GM12891 (cell line): ENCODE measurements around the gene OR10H5.
"Not testable (repeated sequence)": the region's sequence is repeated elsewhere in the genome, so short reads cannot be mapped to it uniquely, and the experiment has no call there.

Experiments used
- DNase-seq: peaks from one replicate; pipeline ENCODE4 v3.0.0; 2011; ENCODE audit warnings: low spot score; ENCODE audit not compliant: insufficient read length
- FAIRE-seq: peaks from 2 replicates; lab custom pipeline; 2011; peaks lifted over from hg19 to GRCh38; lab: Jason Lieb, UNC
- PAX5 ChIP-seq: IDR thresholded peaks from 2 replicates; pipeline ENCODE4 v1.6.1; 2011; ENCODE audit warnings: low read length, moderate library complexity, mild to moderate bottlenecking; ENCODE audit not compliant: insufficient read depth, severe bottlenecking
- POLR2A ChIP-seq: IDR thresholded peaks from 2 replicates; pipeline ENCODE4 v1.6.1; 2011; ENCODE audit warnings: low read depth, low read length, control low read depth
- POLR2AphosphoS5 ChIP-seq: IDR thresholded peaks from 2 replicates; pipeline ENCODE4 v1.6.1; 2011; ENCODE audit warnings: low read depth, low read length, control low read depth
- POU2F2 ChIP-seq: IDR thresholded peaks from 2 replicates; pipeline ENCODE4 v1.6.1; 2011; ENCODE audit warnings: low read depth, mild to moderate bottlenecking, control low read depth, low read length, moderate library complexity
- SPI1 ChIP-seq: IDR thresholded peaks from 2 replicates; pipeline ENCODE4 v1.6.1; 2011; ENCODE audit warnings: low read depth, low read length, control low read depth
- TAF1 ChIP-seq: IDR thresholded peaks from 2 replicates; pipeline ENCODE4 v1.6.1; 2011; ENCODE audit warnings: low read depth, low read length, control low read depth

The OR10H5 gene

GRCh38 chr19:15776991-15777970 is 10.2 kb upstream of the OR10H5 start:
- no peak for TF ChIP-seq PAX5
- TF ChIP-seq POU2F2 = no peak
- TF ChIP-seq POLR2AphosphoS5 = no peak
- TF ChIP-seq TAF1 = no peak
- TF ChIP-seq SPI1 = no peak
- TF ChIP-seq POLR2A = no peak

GRCh38 chr19:15779756-15780476 is 7.5 kb upstream of the OR10H5 start:
- TF ChIP-seq TAF1 = no peak
- no peak for TF ChIP-seq SPI1
- no peak for TF ChIP-seq POLR2AphosphoS5
- TF ChIP-seq POLR2A = no peak
- TF ChIP-seq PAX5 = no peak
- no peak for TF ChIP-seq POU2F2
- DNase-seq (no peak), FAIRE-seq (no peak)

More at GRCh38 chr19:15776991-15777970, 10.2 kb upstream of the OR10H5 start:
- FAIRE-seq (no peak), DNase-seq (no peak)

GRCh38 chr19:15780610-15781418 is 6.6 kb upstream of the OR10H5 start:
- DNase-seq (no peak), FAIRE-seq (no peak)
- TF ChIP-seq POLR2AphosphoS5 (no peak), TAF1 (no peak)

- TF ChIP-seq PAX5 = no peak
- no peak for TF ChIP-seq TAF1
- TF ChIP-seq POLR2AphosphoS5 = no peak
- no peak for TF ChIP-seq POU2F2
- TF ChIP-seq POLR2A = no peak
- no peak for TF ChIP-seq SPI1
- FAIRE-seq (no peak), DNase-seq (no peak)
These were observed 5.8 kb upstream of the OR10H5 start for GRCh38 chr19:15781661-15782060.

DNA sequence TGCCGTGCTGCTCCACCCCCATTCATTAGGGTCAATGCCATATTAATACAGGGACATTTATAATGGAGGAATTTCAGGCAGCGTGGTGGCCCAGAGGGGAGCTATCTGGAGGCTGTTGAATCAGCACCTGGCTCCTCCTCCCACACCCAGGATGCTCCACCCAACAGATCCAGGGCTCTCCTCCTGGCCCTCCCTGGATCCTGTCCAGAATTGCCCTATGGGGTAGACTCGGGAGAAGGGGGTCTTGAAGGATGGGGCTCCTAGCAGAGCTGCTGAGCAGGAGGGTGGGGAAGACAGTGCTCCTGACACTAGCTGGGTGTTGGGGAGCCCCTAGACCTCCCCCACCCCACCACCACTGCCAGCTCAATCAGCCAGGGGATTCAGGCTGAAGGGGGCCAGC is 5.2 kb upstream of the OR10H5 start:
- FAIRE-seq (no peak), DNase-seq (no peak)
- TF ChIP-seq TAF1 = no peak
- TF ChIP-seq PAX5 = no peak
- no peak for TF ChIP-seq POLR2A
- TF ChIP-seq SPI1 = no peak
- TF ChIP-seq POLR2AphosphoS5 = no peak
- TF ChIP-seq POU2F2 = no peak

GRCh38 chr19:15782896-15783295 is 4.6 kb upstream of the OR10H5 start:
- not testable (repeated sequence) for DNase-seq

DNA sequence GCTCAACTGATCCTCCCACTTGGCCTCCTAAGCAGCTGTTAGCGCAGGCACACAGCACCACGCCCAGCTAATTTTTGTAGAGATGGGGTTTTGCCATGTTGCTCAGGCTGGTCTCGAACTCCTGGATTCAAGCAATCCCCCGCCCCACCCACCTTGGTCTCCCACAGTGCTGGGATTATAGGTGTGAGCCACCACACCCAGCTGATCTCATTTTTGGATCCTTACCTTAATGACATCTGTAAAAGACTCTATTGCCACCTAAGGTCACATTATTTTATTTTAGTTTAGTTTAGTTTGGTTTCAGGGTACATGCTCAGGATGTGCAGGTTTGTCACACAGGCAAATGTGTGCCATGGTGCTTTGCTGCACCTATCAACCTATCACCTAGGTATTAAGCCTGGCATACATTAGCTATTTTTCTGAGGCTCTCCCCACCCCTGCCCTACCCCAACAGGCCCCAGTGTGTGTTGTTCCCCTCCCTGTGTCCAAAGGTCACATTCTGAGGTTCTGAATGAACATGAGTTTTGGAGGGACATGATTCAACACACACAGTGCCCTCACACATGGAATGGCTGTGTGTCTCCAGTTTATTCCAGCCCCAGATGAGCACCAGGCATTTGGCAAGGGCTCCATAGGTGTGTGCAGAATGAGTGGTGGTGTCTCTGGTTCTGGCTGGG is 1.3 kb downstream of the OR10H5 start:
- FAIRE-seq (no peak), DNase-seq (no peak)
- TF ChIP-seq SPI1 (no peak), POLR2AphosphoS5 (no peak), POU2F2 (no peak), TAF1 (no peak), PAX5 (no peak), POLR2A (no peak)

More at GRCh38 chr19:15782896-15783295, 4.6 kb upstream of the OR10H5 start:
- FAIRE-seq = not testable (repeated sequence)

- TF ChIP-seq POLR2AphosphoS5 = no peak
- TF ChIP-seq SPI1 = no peak
- TF ChIP-seq POLR2A = no peak
- TF ChIP-seq TAF1 = no peak
- no peak for TF ChIP-seq POU2F2
- TF ChIP-seq PAX5 = no peak
- FAIRE-seq (no peak), DNase-seq (no peak)
These were observed 2.6 kb downstream of the OR10H5 start for GRCh38 chr19:15790096-15790495.

GRCh38 chr19:15794279-15794678 is 6.8 kb downstream of the OR10H5 start:
- not testable (repeated sequence) for DNase-seq, FAIRE-seq
